Esophagus squamous epithelium (tissue), 4 donors: ENCODE measurements around the gene GOLGA1.

Experiments used
- POLR2A ChIP-seq, 4 donors: fragments of 450-650 bp; IDR thresholded peaks; one replicate each; pipeline ENCODE4 v1.6.1; 2017; ENCODE audit warnings: antibody characterized with exemption in 4 of 4, mild to moderate bottlenecking in 4 of 4, moderate library complexity in 3 of 4
- TF ChIP-seq, protein P1 (sequence below), 6 experiments: fragments of 450-650 bp in 4 of 6; fragments of 200-600 bp in 2 of 6; sonication (generic) in 2 of 6; IDR thresholded peaks; one replicate each; pipeline ENCODE4 v1.5.1; 2016 to 2019; ENCODE audit warnings: antibody characterized with exemption in 6 of 6, mild to moderate bottlenecking in 4 of 6, moderate library complexity in 4 of 6

DNA sequence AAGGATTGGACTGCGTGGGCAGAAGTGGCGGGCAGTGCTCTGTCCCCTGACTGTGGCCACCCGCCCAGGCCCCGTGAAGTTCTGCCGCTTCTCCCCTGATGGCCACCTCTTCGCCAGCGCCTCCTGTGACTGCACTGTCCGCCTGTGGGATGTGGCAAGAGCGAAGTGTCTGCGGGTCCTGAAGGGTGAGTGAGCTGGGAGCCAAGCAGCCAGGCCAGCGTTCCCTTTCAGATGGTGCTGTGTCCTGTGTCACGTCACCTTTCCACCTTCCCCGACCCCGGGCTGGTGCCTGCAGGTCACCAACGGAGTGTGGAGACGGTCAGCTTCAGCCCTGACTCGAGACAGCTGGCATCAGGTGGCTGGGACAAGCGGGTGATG lies 85.3 kb downstream of the GOLGA1 start:
- TF ChIP-seq, protein P1, sequence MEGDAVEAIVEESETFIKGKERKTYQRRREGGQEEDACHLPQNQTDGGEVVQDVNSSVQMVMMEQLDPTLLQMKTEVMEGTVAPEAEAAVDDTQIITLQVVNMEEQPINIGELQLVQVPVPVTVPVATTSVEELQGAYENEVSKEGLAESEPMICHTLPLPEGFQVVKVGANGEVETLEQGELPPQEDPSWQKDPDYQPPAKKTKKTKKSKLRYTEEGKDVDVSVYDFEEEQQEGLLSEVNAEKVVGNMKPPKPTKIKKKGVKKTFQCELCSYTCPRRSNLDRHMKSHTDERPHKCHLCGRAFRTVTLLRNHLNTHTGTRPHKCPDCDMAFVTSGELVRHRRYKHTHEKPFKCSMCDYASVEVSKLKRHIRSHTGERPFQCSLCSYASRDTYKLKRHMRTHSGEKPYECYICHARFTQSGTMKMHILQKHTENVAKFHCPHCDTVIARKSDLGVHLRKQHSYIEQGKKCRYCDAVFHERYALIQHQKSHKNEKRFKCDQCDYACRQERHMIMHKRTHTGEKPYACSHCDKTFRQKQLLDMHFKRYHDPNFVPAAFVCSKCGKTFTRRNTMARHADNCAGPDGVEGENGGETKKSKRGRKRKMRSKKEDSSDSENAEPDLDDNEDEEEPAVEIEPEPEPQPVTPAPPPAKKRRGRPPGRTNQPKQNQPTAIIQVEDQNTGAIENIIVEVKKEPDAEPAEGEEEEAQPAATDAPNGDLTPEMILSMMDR (IDR thresholded peaks at IDR 0.05): no peak
- TF ChIP-seq POLR2A (IDR thresholded peaks at IDR 0.05): no peak
